ENCODE results near the gene HS3ST2. TPM values are rescaled to one million over a fixed set of nuclear protein-coding genes. Genes with fewer than 3 reads are reported as not detected.
A peak's percentile ranks its signal among the peaks of the same experiment; 100 is the strongest.

HS3ST2 gene
- 4.1 TPM for total RNA-seq

GRCh38 chr16:22813948-22814710 is at the start of gene HS3ST2:
Gene HS3ST2 (plus strand): TSS chr16:22814162. CDS start chr16:22814611, 449 bp downstream.
- peak; percentile 69 to 75 for DNase-seq (ENCODE audit: low spot score in 2 of 2)
- no peak for FAIRE-seq

GRCh38 chr16:22764662-22765327 is 49.2 kb upstream of the HS3ST2 start:
- FAIRE-seq (no peak), DNase-seq (ENCODE audit: low spot score in 2 of 2) (no peak)

- DNase-seq (ENCODE audit: low spot score in 2 of 2) = no peak
- FAIRE-seq = no peak
Measured at GRCh38 chr16:22765479-22765878, 48.5 kb upstream of the HS3ST2 start.

- FAIRE-seq (no peak), DNase-seq (ENCODE audit: low spot score in 2 of 2) (no peak)
Measured at GRCh38 chr16:22770866-22771265, 43.1 kb upstream of the HS3ST2 start.

- FAIRE-seq = no peak
- DNase-seq (ENCODE audit: low spot score in 2 of 2) = no peak
Measured at GRCh38 chr16:22771551-22771950, 42.4 kb upstream of the HS3ST2 start.

- FAIRE-seq = no peak
- no peak for DNase-seq (ENCODE audit: low spot score in 2 of 2)
Measured at GRCh38 chr16:22775220-22775922, 38.6 kb upstream of the HS3ST2 start.

- no peak for DNase-seq (ENCODE audit: low spot score in 2 of 2)
- no peak for FAIRE-seq
Measured at GRCh38 chr16:22781480-22781879, 32.5 kb upstream of the HS3ST2 start.

- FAIRE-seq = no peak
- DNase-seq (ENCODE audit: low spot score in 2 of 2) = peak in 1 of 2 donors; percentile 12
Measured at GRCh38 chr16:22782314-22782713, 31.6 kb upstream of the HS3ST2 start.

GRCh38 chr16:22784690-22785214 is 29.2 kb upstream of the HS3ST2 start:
- no peak for DNase-seq (ENCODE audit: low spot score in 2 of 2)
- no peak for FAIRE-seq

GRCh38 chr16:22785552-22785951 is 28.4 kb upstream of the HS3ST2 start:
- DNase-seq (ENCODE audit: low spot score in 2 of 2) (no peak), FAIRE-seq (no peak)

- no peak for FAIRE-seq
- DNase-seq (ENCODE audit: low spot score in 2 of 2) = no peak
Measured at GRCh38 chr16:22786284-22786683, 27.7 kb upstream of the HS3ST2 start.

- no peak for FAIRE-seq
- DNase-seq (ENCODE audit: low spot score in 2 of 2) = no peak
Measured at GRCh38 chr16:22786691-22787090, 27.3 kb upstream of the HS3ST2 start.

- DNase-seq (ENCODE audit: low spot score in 2 of 2) (no peak), FAIRE-seq (no peak)
Measured at GRCh38 chr16:22787466-22788192, 26.3 kb upstream of the HS3ST2 start.

GRCh38 chr16:22788193-22788530 is 25.8 kb upstream of the HS3ST2 start:
- DNase-seq (ENCODE audit: low spot score in 2 of 2) (no peak), FAIRE-seq (no peak)

GRCh38 chr16:22789281-22789945 is 24.5 kb upstream of the HS3ST2 start:
- DNase-seq (ENCODE audit: low spot score in 2 of 2) (no peak), FAIRE-seq (no peak)

- FAIRE-seq (no peak), DNase-seq (ENCODE audit: low spot score in 2 of 2) (no peak)
Measured at GRCh38 chr16:22797551-22797950, 16.4 kb upstream of the HS3ST2 start.

- no peak for DNase-seq (ENCODE audit: low spot score in 2 of 2)
- FAIRE-seq = no peak
Measured at GRCh38 chr16:22799113-22799512, 14.8 kb upstream of the HS3ST2 start.

GRCh38 chr16:22804893-22805292 is 9.1 kb upstream of the HS3ST2 start:
- no peak for FAIRE-seq
- no peak for DNase-seq (ENCODE audit: low spot score in 2 of 2)

- FAIRE-seq (no peak), DNase-seq (ENCODE audit: low spot score in 2 of 2) (no peak)
Measured at GRCh38 chr16:22805326-22805725, 8.6 kb upstream of the HS3ST2 start.

GRCh38 chr16:22806811-22807210 is 7.2 kb upstream of the HS3ST2 start:
- FAIRE-seq = no peak
- no peak for DNase-seq (ENCODE audit: low spot score in 2 of 2)
